ENCODE data around the gene GPR15.
A peak's percentile ranks its signal among the peaks of the same experiment; 100 is the strongest.

The GPR15 gene

DNA sequence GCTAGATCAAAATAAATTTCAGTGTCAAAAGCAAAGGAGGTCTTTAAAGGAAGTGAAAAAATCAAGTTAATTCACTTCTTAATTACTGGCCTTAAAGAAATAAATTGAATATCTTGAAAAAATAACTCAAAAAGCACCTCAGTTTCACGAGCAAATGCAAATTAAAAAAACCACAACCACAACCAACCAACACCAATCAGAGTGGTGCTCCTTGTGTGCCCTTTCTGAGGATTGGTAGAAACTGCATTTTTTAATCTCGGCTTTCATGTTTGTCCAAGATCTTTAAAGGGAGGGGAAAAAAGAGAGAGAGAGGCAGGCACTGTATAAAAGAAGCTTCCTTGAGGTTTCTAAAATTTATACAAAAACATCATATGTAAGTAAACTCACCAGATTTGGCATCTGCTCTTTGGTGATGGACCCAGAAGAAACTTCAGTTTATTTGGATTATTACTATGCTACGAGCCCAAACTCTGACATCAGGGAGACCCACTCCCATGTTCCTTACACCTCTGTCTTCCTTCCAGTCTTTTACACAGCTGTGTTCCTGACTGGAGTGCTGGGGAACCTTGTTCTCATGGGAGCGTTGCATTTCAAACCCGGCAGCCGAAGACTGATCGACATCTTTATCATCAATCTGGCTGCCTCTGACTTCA, at the start of gene GPR15:
Gene GPR15, plus strand, starts transcription at position 357 of the 653 bp plus-strand sequence. Its CDS starts 56 bp downstream, at position 413.
- no peak for DNase-seq (ENCODE audit: low read depth in 2 of 2)

- no peak for DNase-seq (ENCODE audit: low read depth in 2 of 2)
Measured at GRCh38 chr3:98482717-98483482, 48.9 kb upstream of the GPR15 start.

GRCh38 chr3:98483626-98484025, 48.2 kb upstream of the GPR15 start:
- no peak for DNase-seq (ENCODE audit: low read depth in 2 of 2)

GRCh38 chr3:98497381-98497780, 34.4 kb upstream of the GPR15 start, which contains the start of gene OR5K2:
TSS of gene OR5K2 (plus strand) at chr3:98497681. CDS start at chr3:98497681, 0 bp downstream.
- no peak for DNase-seq (ENCODE audit: low read depth in 2 of 2)

DNA sequence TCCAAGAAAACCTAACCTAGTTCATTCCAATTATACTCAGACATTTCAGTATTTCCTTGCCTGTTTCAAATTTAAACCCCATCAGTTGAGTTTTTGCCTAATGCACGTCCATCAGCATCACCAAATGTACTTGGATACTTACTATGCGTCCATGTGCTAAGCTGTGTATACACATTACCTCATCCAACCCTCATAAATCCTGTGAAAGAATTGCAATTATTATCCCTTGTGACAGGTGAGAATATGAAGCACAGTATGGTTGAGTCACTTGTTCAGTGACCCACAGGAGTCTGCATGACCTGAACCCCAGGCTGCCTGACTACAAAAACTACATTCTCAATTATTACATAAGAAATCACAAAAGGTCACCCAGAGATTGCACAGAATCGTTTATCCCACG, 31.8 kb upstream of the GPR15 start:
- no peak for DNase-seq (ENCODE audit: low read depth in 2 of 2)

DNA sequence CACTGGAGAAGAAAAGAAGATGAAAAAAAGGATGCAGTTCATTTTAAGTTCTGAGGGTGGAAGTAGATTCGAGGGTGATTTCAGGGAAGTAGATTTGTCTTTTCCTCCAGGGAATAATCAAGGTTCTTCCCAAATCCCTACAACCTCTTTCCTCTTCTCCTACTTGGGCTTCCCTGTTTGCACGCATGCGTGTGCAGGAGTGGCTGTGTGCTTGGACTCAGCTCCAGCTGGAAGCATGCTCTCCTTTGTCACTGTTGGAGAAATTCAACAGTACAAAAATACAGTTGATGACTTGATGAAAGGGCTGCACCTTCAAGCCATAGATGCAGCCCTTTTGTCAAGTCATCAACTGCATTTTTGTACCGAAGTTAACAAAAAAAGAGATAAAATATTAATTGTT, 30.5 kb upstream of the GPR15 start:
- DNase-seq (ENCODE audit: low read depth in 2 of 2), result no peak

GRCh38 chr3:98501863-98502576, 29.8 kb upstream of the GPR15 start:
- no peak for DNase-seq (ENCODE audit: low read depth in 2 of 2)

- DNase-seq (ENCODE audit: low read depth in 2 of 2), result no peak
Measured at GRCh38 chr3:98504539-98504938, 27.2 kb upstream of the GPR15 start.

DNA sequence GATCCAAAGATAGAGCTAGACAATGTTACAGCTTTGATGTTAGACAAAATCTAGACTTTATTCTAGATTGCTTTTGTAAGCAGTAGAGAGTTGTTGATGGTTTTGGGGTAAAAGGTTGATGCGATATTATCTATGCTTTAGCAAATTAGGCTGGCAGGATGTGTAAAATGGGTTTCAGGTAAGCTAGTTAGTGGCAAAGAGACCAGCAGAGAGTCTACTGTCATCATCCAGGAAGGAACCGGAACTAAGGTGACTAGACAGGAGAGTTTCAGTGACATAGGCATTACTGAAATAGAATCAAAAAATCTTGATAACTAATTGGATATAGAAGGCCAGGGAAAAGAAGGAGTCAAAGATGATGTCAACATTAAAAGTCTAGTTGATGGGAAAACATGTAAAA, 23.2 kb upstream of the GPR15 start:
- no peak for DNase-seq (ENCODE audit: low read depth in 2 of 2)

GRCh38 chr3:98512576-98512975, 19.2 kb upstream of the GPR15 start:
- DNase-seq (ENCODE audit: low read depth in 2 of 2), result no peak

GRCh38 chr3:98513091-98513511, 18.7 kb upstream of the GPR15 start:
- no peak for DNase-seq (ENCODE audit: low read depth in 2 of 2)

- DNase-seq (ENCODE audit: low read depth in 2 of 2), result no peak
Measured at GRCh38 chr3:98513736-98514135, 18.0 kb upstream of the GPR15 start.

GRCh38 chr3:98514948-98515347, 16.8 kb upstream of the GPR15 start:
- DNase-seq (ENCODE audit: low read depth in 2 of 2), result no peak

GRCh38 chr3:98518816-98519215, 13.0 kb upstream of the GPR15 start:
- no peak for DNase-seq (ENCODE audit: low read depth in 2 of 2)

DNA sequence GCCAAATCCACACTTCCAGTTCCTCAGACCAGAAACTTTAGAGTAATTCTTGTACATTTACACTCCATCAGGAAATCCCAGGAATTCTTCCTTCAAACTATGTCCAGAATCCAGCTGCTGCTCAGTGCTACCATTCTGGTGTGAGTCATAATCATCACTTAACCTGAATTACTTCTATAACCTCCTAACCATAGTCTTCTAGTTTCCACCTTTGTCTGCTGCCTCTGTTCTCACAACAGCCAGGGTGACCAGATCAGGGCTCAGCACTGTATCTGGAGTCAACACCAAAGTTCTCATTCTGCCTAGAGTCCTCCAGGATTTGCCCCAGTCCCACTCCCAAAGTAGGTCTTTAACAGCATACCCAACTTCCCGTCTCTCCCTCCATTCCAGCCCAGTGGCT, 12.4 kb upstream of the GPR15 start:
- no peak for DNase-seq (ENCODE audit: low read depth in 2 of 2)

- DNase-seq (ENCODE audit: low read depth in 2 of 2), result peak; percentile 8 to 23
Measured at GRCh38 chr3:98521897-98522543, 9.8 kb upstream of the GPR15 start.

DNA sequence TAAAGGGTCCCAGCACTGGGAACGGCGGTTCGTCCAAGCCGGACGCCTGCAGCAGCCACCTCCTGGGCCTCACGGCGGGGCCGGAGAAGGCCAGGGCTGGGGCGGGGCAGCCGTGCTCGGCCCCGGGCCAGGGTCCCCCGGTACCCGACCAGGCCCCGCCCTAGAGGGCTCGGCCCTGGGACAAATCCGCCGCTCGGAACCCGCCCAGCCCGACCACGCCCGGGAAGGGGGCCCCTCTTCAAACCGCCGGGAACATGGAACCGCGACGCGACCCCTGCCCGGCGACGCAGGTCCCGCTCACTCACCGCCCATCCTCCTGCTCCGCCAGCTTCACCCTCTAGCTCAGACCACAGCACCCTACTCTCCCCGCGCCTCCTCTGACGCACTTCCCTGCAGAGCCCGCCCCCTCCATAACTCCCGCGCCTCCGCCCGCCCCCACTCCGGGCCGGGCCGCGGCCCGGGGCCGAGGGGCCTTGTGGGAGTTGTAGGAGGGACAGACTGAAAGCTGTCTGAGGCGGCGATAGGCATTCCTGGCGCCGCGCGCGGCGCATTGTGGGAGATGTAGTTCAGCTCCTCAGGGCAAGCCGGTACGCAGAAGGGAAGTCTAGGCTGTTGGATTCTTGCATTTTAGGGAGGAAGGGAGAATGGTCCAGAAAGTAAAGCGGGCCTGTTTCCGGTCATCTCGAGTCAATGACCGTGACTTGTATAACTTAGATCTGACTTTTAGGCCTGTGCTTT, 9.1 kb upstream of the GPR15 start, which contains the start of gene CLDND1:
Gene CLDND1, minus strand, starts transcription at position 359 of the 738 bp plus-strand sequence. CDS start 1,478 bp downstream, outside the sequence.
- peak; percentile 92 for DNase-seq (ENCODE audit: low read depth in 2 of 2)

- DNase-seq (ENCODE audit: low read depth in 2 of 2), result no peak
Measured at GRCh38 chr3:98525494-98525893, 6.3 kb upstream of the GPR15 start.

DNA sequence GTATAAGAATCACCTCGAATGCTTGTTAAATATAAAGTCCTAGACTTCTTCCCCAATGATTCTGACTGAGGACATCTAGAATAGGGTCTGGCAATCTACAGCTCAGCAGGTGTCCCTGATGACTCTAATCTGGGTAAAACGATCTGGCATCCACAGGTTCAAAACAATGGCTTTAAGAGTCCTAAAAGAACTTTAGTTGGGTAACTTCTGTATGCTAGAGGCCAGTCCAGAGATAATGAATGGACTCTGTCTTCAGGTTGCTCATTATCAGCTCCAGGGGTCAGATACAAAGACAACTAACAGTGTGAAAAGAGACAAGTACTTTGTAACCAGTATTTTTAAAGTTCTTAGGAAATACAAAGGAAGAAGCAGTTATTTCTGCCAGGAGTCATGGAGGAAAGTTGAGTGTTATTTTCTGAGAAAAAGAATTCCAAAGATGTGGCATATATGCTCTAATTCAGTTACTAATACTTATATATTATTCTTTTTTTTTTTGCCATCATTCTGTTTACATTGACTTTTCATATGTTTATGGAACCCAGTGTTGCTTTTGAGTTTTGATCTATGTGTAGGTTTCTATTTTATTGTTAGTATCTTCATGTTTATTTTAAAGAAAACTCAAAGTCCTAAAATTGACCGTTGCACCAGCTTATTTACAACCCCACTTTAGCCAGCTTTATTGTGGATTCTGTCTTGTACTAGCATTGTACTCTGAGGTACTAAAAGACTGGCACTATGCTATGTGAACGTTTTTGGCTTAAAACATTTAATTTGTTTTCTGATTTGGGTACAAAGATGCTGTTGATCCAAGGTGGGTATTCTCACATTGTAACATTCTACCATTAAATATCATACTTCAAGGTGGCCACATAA, 3.1 kb upstream of the GPR15 start:
- DNase-seq (ENCODE audit: low read depth in 2 of 2), result no peak

DNA sequence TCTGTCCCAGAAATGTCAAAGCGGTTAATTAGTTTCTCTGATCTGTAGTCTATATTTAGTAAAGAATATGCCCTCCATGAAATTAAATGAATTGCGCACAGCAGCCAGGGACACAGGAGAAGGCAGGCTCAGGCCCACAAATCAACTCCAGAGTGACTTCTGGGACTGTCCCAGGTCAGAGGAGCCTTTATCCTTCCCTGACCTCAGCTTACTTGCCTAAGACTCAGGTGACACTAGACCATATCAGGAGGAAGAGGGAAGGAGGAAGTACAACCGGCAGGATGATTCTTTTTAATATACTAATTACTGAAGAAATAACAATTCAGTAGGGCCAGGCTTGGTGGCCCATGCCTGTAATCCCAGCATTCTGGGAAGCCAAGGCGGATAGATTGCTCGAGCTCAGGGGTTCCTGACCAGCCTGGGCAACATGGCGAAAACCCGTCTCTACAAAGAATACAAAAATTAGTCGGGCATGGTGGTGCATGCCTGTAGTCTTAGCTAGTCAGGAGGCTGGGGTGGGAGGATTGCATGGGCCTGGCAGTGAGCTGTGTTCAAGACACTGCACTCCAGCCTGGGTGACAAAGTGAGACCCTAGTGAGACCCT, 1.8 kb upstream of the GPR15 start:
- DNase-seq (ENCODE audit: low read depth in 2 of 2), result no peak

All from fibroblast of skin of left quadriceps (primary cell).